Thyroid gland (tissue), 4 donors: ENCODE results near the gene KBTBD12.

Source experiments
- POLR2A ChIP-seq, 2 donors: fragments of 450-650 bp; IDR thresholded peaks; one replicate each; pipeline ENCODE4 v1.6.1; 2017; ENCODE audit warnings: antibody characterized with exemption in 2 of 2, mild to moderate bottlenecking in 2 of 2, moderate library complexity in 1 of 2
- TF ChIP-seq, protein P1 (sequence below), 6 experiments: fragments of 200-600 bp in 3 of 6; fragments of 450-650 bp in 3 of 6; sonication (generic) in 3 of 6; IDR thresholded peaks; one replicate each; pipeline ENCODE4 v1.5.1; 2016 to 2019; ENCODE audit warnings: antibody characterized with exemption in 6 of 6, mild to moderate bottlenecking in 2 of 6, inconsistent platforms in 1 of 6, moderate library complexity in 1 of 6

DNA sequence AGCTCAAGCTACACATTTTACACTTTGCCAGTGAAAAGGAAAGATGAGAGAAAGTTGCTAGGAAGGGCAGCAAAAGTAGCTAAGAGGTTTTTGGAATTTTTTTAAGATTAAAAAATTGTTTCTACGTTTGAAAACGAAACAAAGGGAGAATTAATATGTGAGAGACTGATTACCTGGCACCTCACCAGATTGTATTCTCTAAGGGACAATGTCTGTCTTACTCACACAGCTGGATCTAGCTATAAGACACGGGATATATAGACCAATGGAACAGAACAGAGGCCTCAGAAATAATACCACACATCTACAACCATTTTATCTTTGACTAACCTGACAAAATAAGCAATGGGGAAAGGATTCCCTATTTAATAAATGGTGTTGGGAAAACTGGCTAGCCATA, 9.5 kb upstream of the KBTBD12 start:
- TF ChIP-seq, protein P1, sequence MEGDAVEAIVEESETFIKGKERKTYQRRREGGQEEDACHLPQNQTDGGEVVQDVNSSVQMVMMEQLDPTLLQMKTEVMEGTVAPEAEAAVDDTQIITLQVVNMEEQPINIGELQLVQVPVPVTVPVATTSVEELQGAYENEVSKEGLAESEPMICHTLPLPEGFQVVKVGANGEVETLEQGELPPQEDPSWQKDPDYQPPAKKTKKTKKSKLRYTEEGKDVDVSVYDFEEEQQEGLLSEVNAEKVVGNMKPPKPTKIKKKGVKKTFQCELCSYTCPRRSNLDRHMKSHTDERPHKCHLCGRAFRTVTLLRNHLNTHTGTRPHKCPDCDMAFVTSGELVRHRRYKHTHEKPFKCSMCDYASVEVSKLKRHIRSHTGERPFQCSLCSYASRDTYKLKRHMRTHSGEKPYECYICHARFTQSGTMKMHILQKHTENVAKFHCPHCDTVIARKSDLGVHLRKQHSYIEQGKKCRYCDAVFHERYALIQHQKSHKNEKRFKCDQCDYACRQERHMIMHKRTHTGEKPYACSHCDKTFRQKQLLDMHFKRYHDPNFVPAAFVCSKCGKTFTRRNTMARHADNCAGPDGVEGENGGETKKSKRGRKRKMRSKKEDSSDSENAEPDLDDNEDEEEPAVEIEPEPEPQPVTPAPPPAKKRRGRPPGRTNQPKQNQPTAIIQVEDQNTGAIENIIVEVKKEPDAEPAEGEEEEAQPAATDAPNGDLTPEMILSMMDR (IDR thresholded peaks at IDR 0.05): no peak
- TF ChIP-seq POLR2A (IDR thresholded peaks at IDR 0.05): no peak
